Ascending aorta (tissue), 2 donors: ENCODE measurements around the gene RAD21L1. TPM values are rescaled to one million over a fixed set of nuclear protein-coding genes. Genes with fewer than 3 reads are reported as not detected.
"Not testable (repeated sequence)": the region's sequence is repeated elsewhere in the genome, so short reads cannot be mapped to it uniquely, and the experiment has no call there.

Experiments used
- DNase-seq, 2 donors: peaks; one replicate each; pipeline ENCODE4 v3.0.0-alpha.2; 2019; ENCODE audit warnings: low spot score in 2 of 2
- H3K27ac ChIP-seq, 2 donors: fragments of 200-600 bp; sonication (generic); one replicate each; pipeline ENCODE4 v1.5.1; 2016 to 2017; ENCODE audit warnings: mild to moderate bottlenecking in 1 of 2
- H3K27me3 ChIP-seq: fragments of 200-600 bp; sonication (generic); one replicate; pipeline ENCODE4 v1.5.1; 2017
- H3K36me3 ChIP-seq, 2 donors: fragments of 200-600 bp; sonication (generic); one replicate each; pipeline ENCODE4 v1.5.1; 2016
- H3K4me1 ChIP-seq, 2 donors: fragments of 200-600 bp; sonication (generic); one replicate each; pipeline ENCODE4 v1.5.1; 2016 to 2017; ENCODE audit warnings: mild to moderate bottlenecking in 1 of 2
- H3K4me3 ChIP-seq, 2 donors: fragments of 200-600 bp; sonication (generic); one replicate each; pipeline ENCODE4 v1.5.1; 2016 to 2017; ENCODE audit warnings: mild to moderate bottlenecking in 1 of 2
- H3K9me3 ChIP-seq, 2 donors: fragments of 200-600 bp; sonication (generic); one replicate each; pipeline ENCODE4 v1.5.1; 2016
- CTCF ChIP-seq, 3 experiments: fragments of 200-600 bp in 2 of 3; fragments of 450-650 bp in 1 of 3; sonication (generic) in 2 of 3; IDR thresholded peaks; one replicate each; pipeline ENCODE4 v1.5.1; 2016 to 2019; ENCODE audit warnings: antibody characterized with exemption in 3 of 3, mild to moderate bottlenecking in 1 of 3, moderate library complexity in 1 of 3
- intact Hi-C: fragments of 100-400 bp; cut with DNase I; formaldehyde crosslinking; loops from one replicate; pipeline ENCODE4 v1.15.1; 2023
- total RNA-seq: library from RNA; depleted of rRNA; stranded (reverse); fragments of >200 nt; gene quantifications from one replicate; pipeline ENCODE4 v1.1.0, GENCODE V29; 2016

Gene RAD21L1
- total RNA-seq, 1 donor from 2014 or later: not detected

GRCh38 chr20:1241456-1241855 is 15.6 kb downstream of the RAD21L1 start:
- intact Hi-C loops: no loop called here
- H3K36me3 ChIP-seq: no peaks in the 10 kb centered on the region
- TF ChIP-seq CTCF (IDR thresholded peaks at IDR 0.05): no peak
- no peak for DNase-seq
- H3K9me3 ChIP-seq: no peaks in the 10 kb centered on the region
- no peaks in the 10 kb centered on the region for H3K4me1 ChIP-seq
- H3K27me3 ChIP-seq: no peaks in the 10 kb centered on the region
- no peak overlapping the region for H3K4me3 ChIP-seq
- no peak overlapping the region for H3K27ac ChIP-seq

- H3K4me3 ChIP-seq: no peak overlapping the region
- no peaks in the 10 kb centered on the region for H3K27me3 ChIP-seq
- no peaks in the 10 kb centered on the region for H3K36me3 ChIP-seq
- no peak for TF ChIP-seq CTCF (IDR thresholded peaks at IDR 0.05)
- no peaks in the 10 kb centered on the region for H3K4me1 ChIP-seq
- H3K27ac ChIP-seq: no peak overlapping the region
- intact Hi-C loops: no loop called here
- no peaks in the 10 kb centered on the region for H3K9me3 ChIP-seq
- no peak for DNase-seq
Measured at GRCh38 chr20:1242099-1242498, 16.3 kb downstream of the RAD21L1 start.

GRCh38 chr20:1242530-1242929 is 16.7 kb downstream of the RAD21L1 start:
- intact Hi-C loops: no loop called here
- H3K4me3 ChIP-seq: no peak overlapping the region
- no peaks in the 10 kb centered on the region for H3K4me1 ChIP-seq
- no peak for DNase-seq
- no peak for TF ChIP-seq CTCF (IDR thresholded peaks at IDR 0.05)
- no peaks in the 10 kb centered on the region for H3K27me3 ChIP-seq
- H3K27ac ChIP-seq: no peak overlapping the region
- H3K9me3 ChIP-seq: no peaks in the 10 kb centered on the region
- no peaks in the 10 kb centered on the region for H3K36me3 ChIP-seq

GRCh38 chr20:1245578-1245977 is 19.7 kb downstream of the RAD21L1 start:
- no peak overlapping the region for H3K27ac ChIP-seq
- H3K36me3 ChIP-seq: no peaks in the 10 kb centered on the region
- no peak overlapping the region for H3K4me3 ChIP-seq
- intact Hi-C loops: no loop called here
- TF ChIP-seq CTCF (IDR thresholded peaks at IDR 0.05): no peak
- H3K4me1 ChIP-seq: no peaks in the 10 kb centered on the region
- no peaks in the 10 kb centered on the region for H3K27me3 ChIP-seq
- H3K9me3 ChIP-seq: no peaks in the 10 kb centered on the region
- DNase-seq: no peak

GRCh38 chr20:1247689-1248088 is 21.8 kb downstream of the RAD21L1 start:
- Histone ChIP-seq H3K4me1 (no peaks in the 10 kb centered on the region), H3K4me3 (no peak overlapping the region), H3K36me3 (no peaks in the 10 kb centered on the region), H3K27me3 (no peaks in the 10 kb centered on the region), H3K9me3 (no peaks in the 10 kb centered on the region), H3K27ac (no peak overlapping the region)
- TF ChIP-seq CTCF (IDR thresholded peaks at IDR 0.05): no peak
- DNase-seq: no peak
- intact Hi-C loops: no loop called here

GRCh38 chr20:1250282-1250681 is 24.4 kb downstream of the RAD21L1 start:
- H3K4me1 ChIP-seq, H3K36me3 ChIP-seq, H3K27me3 ChIP-seq, DNase-seq, H3K27ac ChIP-seq, H3K9me3 ChIP-seq, H3K4me3 ChIP-seq, intact Hi-C loops: not testable (repeated sequence)
